ENCODE data around the gene GCK.

GRCh38 chr7:44206008-44206407 lies 16.8 kb upstream of the GCK start:
- TF ChIP-seq CTCF (IDR thresholded peaks at IDR 0.05; ENCODE audit: low read depth, low read length, missing input control) (no peak), RAD21 (IDR thresholded peaks at IDR 0.05) (no peak), TAF1 (conservative IDR thresholded peaks at IDR 0.05) (no peak), RXRA (IDR thresholded peaks at IDR 0.05) (no peak), JUND (IDR thresholded peaks at IDR 0.05) (no peak)
- TF ChIP-seq, protein P1, sequence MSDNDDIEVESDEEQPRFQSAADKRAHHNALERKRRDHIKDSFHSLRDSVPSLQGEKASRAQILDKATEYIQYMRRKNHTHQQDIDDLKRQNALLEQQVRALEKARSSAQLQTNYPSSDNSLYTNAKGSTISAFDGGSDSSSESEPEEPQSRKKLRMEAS (IDR thresholded peaks at IDR 0.05): no peak
- TF ChIP-seq, protein P2, sequence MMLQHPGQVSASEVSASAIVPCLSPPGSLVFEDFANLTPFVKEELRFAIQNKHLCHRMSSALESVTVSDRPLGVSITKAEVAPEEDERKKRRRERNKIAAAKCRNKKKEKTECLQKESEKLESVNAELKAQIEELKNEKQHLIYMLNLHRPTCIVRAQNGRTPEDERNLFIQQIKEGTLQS (IDR thresholded peaks at IDR 0.05): no peak
